ENCODE results near the gene JUNB.

DNA sequence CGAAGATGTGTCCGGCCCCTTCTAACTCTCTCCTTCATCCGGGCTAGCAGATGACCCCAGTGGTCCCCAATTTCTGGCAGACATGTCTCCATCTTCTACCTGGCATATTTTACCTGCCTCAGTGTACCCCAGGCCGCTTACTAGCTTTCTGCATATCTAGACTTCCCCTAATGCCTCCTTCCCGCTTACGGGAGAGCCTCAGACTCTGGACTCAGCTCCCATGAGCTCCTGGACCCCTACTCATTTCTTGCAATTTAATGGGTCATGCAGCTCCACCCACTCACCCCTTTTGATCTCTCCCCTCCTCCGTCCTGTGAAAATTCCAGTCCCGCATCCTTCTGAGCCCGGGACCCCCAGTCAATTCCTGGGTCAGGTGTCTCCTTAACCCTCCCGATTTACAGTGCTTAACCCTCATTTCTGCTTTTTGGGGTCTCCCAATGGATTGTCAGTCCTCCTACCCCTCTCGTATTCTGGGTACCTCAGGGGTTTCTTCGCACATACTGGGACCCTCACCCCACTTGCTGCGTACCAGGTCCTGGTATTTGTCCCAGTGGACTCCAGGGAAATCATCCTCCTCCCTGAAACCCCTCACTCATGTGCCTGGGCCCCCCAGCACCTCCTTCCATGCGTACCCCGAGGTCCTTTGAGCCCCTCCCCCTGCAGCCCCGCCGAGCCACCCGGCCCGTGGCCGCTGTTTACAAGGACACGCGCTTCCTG lies 500 bp upstream of the JUNB start:
- TF ChIP-seq RAD21 (IDR thresholded peaks at IDR 0.05; ENCODE audit: low read depth) (no peak), ZNF274 (IDR thresholded peaks at IDR 0.05; ENCODE audit: low read depth, low read length) (no peak), FOSL1 (IDR thresholded peaks at IDR 0.05; ENCODE audit: low read depth) (no peak), EZH2 (IDR thresholded peaks at IDR 0.05) (no peak), MAX (IDR thresholded peaks at IDR 0.05) (no peak), POLR2AphosphoS5 (IDR thresholded peaks at IDR 0.05; ENCODE audit: low read depth, low read length) (no peak), EZH2phosphoT487 (IDR thresholded peaks at IDR 0.05; ENCODE audit: borderline replicate concordance) (no peak)
- TF ChIP-seq, protein P1, sequence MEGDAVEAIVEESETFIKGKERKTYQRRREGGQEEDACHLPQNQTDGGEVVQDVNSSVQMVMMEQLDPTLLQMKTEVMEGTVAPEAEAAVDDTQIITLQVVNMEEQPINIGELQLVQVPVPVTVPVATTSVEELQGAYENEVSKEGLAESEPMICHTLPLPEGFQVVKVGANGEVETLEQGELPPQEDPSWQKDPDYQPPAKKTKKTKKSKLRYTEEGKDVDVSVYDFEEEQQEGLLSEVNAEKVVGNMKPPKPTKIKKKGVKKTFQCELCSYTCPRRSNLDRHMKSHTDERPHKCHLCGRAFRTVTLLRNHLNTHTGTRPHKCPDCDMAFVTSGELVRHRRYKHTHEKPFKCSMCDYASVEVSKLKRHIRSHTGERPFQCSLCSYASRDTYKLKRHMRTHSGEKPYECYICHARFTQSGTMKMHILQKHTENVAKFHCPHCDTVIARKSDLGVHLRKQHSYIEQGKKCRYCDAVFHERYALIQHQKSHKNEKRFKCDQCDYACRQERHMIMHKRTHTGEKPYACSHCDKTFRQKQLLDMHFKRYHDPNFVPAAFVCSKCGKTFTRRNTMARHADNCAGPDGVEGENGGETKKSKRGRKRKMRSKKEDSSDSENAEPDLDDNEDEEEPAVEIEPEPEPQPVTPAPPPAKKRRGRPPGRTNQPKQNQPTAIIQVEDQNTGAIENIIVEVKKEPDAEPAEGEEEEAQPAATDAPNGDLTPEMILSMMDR (IDR thresholded peaks at IDR 0.05 in 2 of 3, conservative IDR thresholded peaks at IDR 0.05 in 1 of 3; ENCODE audit: borderline replicate concordance in 1 of 3, insufficient read depth in 1 of 3, low read depth in 2 of 3, low read length in 2 of 3) = no peak
